Frontal cortex (tissue), 4 donors: ENCODE data around the gene ZBTB9. TPM values are rescaled to one million over a fixed set of nuclear protein-coding genes. Genes with fewer than 3 reads are reported as not detected.
A peak's percentile ranks its signal among the peaks of the same experiment; 100 is the strongest.

Experiments
- DNase-seq, 2 donors: peaks; one replicate each; pipeline ENCODE4 v3.0.0; 2012; ENCODE audit warnings: low spot score in 2 of 2
- FAIRE-seq: peaks from 2 replicates; lab custom pipeline; 2012; peaks lifted over from hg19 to GRCh38; lab: Jason Lieb, UNC
- total RNA-seq: library from RNA; depleted of rRNA; stranded (reverse); fragments of >200 nt; gene quantifications from one replicate; pipeline ENCODE4 v1.2.3, GENCODE V29; 2014
- donor health status: control.
- donor health status: control.
- donor health status: control.

Gene ZBTB9, protein sequence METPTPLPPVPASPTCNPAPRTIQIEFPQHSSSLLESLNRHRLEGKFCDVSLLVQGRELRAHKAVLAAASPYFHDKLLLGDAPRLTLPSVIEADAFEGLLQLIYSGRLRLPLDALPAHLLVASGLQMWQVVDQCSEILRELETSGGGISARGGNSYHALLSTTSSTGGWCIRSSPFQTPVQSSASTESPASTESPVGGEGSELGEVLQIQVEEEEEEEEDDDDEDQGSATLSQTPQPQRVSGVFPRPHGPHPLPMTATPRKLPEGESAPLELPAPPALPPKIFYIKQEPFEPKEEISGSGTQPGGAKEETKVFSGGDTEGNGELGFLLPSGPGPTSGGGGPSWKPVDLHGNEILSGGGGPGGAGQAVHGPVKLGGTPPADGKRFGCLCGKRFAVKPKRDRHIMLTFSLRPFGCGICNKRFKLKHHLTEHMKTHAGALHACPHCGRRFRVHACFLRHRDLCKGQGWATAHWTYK
- total RNA-seq: 9.0 TPM

DNA sequence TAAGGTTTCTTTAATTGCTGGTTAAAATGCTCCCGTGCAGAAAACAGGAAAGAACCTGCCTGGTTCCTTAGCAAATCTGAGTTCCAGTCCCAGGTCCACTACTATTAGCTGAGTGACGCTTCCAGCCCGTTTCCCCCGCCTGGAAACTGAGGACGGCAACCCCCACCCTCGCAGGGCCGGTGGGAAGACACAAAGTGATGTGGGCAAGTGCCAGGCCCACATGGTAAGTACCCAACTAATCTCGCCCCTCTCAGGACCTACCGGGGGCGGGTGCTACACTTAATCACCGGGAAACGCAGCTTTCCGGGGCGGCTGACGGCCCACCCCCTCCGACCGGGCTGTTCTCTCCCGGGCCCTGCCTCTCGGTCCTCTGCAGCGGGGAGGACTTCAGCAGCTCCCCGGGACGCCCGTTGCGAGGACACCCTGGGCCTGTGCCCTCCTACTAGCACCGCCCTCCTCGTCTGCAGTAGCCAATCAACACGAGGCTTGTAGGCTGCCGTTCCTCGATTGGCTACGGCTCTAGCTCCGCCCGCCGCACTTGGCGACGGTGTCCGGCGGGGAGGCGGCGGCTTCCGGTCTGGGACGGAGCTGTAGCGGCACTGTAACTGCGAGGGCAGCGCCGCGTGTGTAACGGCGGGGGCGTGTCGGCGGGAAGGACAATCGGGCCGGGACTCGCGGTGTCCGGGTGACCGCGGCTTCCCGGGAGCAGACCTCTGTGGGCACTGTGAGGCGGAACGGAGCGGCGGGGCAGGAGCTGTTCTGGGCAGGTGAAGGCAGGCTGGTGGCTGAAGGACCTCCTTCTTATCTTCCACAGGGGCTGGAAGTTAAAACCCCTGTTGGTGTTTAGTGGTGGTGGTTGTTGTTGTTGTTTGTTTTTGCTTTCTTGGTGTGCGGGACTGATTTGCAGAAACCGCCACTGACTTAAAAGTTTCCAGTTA lies at the start of gene ZBTB9:
ZBTB9 (plus strand) TSS at position 568 of the 938 bp plus-strand sequence. CDS start 525 bp downstream, outside the sequence.
- peak; percentile 88 for FAIRE-seq

DNA sequence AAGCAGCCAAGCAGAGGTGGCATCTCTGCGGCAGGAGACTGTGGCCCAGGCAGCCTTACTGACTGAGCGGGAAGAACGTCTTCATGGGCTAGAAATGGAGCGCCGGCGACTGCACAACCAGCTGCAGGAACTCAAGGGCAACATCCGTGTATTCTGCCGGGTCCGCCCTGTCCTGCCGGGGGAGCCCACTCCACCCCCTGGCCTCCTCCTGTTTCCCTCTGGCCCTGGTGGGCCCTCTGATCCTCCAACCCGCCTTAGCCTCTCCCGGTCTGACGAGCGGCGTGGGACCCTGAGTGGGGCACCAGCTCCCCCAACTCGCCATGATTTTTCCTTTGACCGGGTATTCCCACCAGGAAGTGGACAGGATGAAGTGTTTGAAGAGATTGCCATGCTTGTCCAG lies 49.5 kb upstream of the ZBTB9 start:
- no peak for FAIRE-seq

More for the DNA sequence above, at the start of gene ZBTB9:
- peak; percentile 98 to 99 for DNase-seq

DNA sequence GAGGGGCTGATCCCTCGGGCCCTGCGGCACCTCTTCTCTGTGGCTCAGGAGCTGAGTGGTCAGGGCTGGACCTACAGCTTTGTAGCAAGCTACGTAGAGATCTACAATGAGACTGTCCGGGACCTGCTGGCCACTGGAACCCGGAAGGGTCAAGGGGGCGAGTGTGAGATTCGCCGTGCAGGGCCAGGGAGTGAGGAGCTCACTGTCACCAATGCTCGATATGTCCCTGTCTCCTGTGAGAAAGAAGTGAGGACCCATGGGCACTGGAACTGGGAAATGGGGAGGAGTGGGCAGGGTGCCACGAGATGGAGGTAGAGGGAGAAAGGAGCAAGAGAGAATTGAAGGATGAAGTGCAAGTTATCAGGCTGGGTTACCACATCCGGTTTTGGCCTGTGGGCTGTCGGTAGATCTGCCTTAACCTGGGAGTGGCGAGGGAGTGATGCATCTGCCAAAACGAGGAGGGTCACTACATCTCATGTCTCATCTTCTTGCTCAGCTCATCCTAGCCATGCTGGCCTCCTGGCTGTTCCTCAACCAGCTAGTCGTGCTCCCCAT lies 48.9 kb upstream of the ZBTB9 start:
- DNase-seq: no peak
- no peak for FAIRE-seq

More for the DNA sequence above, 49.5 kb upstream of the ZBTB9 start:
- DNase-seq: no peak

DNA sequence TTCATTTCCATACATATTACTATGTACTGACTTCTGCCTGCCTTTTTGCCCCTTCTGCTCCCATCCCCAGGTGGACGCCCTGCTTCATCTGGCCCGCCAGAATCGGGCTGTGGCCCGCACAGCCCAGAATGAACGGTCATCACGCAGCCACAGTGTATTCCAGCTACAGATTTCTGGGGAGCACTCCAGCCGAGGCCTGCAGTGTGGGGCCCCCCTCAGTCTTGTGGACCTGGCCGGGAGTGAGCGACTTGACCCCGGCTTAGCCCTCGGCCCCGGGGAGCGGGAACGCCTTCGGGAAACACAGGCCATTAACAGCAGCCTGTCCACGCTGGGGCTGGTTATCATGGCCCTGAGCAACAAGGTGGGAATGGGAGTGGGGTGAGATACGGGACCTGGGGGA lies 48.2 kb upstream of the ZBTB9 start:
- DNase-seq (no peak), FAIRE-seq (no peak)

DNA sequence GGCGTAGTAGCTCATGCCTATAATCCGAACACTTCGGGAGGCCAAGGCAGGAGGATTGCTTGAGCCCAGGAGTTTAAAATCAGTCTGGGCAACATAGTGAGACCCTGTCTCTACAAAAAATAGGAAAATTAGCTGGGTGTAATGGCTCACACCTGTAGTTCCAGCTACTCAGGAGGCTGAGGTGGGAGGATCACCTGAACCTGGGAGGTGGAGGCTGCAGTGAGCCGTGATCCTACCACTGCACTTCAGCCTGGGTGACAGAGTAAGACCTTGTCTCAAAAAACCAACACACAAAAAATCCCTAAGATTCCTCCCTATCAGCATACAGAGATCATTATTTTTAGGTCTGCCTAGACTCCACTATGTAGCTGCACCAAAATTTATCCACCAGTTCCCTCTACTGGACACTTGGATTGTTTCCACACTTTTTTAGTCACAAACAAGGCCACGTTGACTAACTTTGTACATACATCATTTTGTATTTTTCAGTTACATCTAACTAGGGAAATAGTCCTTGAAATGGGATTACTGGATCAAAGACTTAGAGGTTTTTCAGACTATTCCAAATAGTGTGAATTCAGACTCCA lies 47.2 kb upstream of the ZBTB9 start:
- FAIRE-seq: no peak
- no peak for DNase-seq

DNA sequence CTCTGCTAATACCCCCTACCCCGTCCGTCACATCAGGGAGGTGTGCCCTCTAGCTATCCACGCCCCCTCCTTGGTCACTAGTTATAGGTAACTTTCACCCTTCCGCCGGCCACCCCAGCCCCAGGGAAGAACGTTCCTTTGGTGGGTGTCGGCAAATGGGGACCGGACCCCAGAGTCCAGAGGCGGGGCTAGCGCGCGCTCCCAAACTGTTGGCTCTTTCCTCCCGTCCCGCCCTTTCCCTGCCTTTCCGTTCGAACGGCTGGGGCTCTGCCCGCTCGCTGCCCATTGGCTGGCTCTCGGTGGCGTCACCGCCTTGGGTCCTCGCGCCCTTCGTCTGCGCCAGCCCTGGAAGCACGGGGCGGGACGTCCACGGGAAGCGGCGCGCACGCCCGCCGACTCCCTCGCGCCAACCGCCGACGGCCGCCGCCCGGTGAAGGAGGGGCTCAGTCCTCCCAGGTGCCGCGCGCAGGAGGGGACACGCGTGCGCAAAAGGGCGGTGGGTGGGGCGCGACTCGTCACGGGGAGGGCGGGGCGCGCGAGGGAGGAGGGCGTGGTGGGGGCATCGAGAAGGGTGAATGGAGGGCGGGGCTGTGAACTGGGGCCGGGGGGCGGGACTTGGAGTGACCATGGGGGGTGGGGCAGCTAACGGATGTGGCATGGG lies 44.2 kb upstream of the ZBTB9 start:
- DNase-seq (peak; percentile 99), FAIRE-seq (no peak)

DNA sequence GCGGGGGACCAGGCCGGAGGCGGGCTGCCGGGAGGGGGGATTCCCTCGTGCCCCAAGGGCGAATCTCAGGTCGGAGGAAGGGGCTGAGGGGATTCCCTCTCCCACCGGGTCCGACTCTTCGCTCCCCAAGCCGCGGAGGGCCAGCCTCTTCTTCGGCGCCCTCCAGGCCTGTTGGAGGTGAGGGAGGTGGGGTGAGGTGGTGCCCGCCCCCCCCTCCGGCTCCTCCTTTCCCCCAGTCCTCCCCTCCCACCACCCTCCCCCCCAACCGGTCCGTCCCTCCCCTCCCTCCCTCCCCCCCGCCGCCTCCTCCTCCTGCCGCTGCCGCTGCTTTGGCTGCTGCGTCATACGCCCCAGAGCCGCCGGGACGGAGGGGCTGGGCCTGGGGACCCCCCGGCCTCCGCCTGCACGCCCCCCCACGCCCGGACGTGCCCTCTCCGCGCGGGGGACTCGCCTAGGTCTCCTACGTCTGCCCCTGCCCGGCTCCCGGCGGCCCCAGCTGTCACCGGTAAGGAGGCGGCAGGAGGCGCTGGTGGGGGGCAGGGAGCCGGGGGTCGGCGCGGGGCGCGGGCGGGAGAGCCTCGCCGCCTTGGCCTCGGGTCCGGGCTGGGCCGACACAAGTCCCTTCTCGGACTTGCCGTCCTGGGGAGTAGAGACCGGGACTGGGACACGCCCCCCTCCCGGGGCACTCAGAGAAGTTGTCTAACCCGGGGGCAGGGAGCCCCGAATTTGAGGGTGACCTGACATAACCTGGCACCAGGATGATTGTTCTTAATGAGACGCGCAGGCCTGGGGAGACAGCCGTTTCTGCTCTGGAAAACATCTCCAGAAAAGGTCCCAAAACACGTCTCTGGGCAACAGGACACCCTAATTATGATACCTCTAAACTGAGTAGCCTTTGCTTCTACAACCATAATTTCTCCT lies 43.4 kb upstream of the ZBTB9 start, which contains the start of gene PHF1:
PHF1 (plus strand) TSS at position 304 of the 921 bp plus-strand sequence. CDS start 1,250 bp downstream, outside the sequence.
- DNase-seq: peak; percentile 86 to 88

DNA sequence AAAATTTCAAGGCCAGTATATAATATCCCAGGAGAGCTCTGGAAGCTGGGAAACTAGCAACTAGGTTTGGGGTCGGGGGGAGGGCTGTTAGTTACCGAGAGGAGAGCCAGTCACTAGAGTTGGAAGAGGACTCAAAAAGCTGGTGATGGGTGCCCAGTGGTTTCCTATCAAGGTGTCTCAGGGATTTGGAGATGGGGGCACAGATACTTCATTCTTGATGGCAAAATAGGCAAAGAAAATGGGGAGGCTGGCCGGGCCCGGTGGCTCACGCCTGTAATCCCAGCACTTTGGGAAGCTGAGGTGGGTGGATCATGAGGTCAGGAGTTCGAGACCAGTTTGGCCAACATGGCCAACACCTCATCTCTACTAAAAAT lies 42.8 kb upstream of the ZBTB9 start:
- DNase-seq (no peak), FAIRE-seq (no peak)

More for the DNA sequence above, 43.4 kb upstream of the ZBTB9 start, which contains the start of gene PHF1:
- no peak for FAIRE-seq

DNA sequence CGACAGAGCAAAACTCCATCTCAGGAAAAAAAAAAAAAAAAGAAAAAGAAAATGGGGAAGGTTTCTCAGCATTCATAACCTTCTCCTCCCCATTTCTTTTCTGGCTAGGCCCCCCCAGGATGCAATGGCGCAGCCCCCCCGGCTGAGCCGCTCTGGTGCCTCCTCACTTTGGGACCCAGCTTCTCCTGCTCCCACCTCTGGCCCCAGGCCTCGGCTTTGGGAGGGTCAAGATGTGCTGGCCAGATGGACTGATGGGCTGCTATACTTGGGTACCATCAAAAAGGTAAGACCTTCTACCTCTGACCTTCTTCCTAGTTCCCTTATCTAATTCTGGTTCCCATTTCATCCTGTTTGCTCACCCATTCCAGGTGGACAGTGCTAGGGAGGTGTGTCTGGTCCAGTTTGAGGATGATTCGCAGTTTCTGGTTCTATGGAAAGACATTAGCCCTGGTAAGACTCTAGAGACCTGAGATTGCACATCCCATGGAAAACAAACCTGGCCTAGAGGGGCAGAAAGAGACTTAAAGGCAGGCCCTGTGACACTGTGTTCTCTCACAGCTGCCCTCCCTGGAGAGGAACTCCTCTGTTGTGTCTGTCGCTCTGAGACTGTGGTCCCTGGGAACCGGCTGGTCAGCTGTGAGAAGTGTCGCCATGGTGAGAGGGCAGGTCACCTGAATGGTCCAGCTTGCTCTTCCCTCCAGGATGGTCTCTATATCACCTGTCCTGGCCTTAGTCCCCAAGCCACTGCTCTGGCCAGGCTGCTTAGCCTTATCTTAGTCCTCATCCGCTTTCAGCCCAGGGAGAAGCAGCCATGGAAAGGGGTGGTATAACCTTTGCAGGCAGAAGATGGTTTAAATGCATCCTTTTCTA lies 42.0 kb upstream of the ZBTB9 start:
- DNase-seq (no peak), FAIRE-seq (no peak)

DNA sequence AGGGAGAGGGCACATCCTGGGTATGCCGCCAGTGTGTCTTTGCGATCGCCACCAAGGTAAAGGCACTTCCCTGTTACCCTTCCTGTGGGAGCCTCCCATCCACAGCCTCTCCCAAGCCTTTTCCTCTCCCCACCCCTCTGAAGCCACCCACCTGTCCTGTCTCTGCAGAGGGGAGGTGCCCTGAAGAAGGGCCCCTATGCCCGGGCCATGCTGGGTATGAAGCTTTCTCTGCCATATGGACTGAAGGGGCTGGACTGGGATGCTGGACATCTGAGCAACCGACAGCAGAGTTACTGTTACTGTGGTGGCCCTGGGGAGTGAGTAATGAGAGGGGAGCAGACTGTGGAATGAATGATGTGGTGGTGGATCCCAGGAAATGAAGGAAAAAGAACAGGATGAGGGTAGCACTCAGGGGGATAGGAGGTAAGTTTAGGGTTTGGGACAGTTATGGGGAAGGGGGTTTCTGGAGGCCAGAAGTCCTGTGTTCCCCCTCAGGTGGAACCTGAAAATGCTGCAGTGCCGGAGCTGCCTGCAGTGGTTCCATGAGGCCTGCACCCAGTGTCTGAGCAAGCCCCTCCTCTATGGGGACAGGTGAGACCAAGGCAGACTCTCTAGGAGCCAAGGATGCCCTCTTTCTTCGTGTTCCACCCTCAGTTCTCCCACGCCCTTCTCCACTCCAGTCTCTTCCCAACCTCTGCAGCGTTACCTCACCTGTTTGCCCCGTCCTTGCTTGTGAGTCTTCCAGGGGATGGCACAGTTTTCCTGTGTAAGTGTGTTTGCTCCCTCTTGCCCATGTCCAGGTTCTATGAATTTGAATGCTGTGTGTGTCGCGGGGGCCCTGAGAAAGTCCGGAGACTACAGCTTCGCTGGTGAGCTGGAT lies 40.9 kb upstream of the ZBTB9 start:
- DNase-seq (no peak), FAIRE-seq (no peak)

DNA sequence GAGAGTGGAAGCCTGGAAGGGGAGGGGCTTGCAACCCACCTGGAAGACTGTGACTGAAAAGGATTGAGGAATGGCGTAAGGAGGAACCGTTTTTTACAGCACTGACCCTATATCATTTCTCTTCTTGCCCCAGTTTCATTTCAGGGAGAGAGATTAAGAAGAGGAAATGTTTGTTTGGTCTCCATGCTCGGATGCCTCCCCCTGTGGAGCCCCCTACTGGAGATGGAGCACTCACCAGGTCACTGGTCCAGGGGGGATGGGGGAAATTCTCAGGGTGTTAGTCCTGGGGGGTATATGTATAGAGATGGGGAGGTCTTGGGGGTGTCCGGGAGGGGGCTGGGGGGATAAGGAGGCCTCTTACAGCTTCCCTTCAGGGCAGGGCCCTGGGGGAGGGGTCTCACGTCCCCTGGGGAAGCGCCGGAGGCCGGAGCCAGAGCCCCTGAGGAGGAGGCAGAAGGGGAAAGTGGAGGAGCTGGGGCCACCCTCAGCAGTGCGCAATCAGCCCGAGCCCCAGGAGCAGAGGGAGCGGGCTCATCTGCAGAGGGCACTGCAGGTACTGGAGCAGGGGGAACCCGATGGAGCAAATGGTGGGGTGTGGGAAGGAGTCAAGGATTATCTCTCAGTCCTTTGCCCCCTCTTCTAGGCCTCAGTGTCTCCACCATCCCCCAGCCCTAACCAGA lies 39.6 kb upstream of the ZBTB9 start:
- FAIRE-seq: no peak
- DNase-seq: no peak

DNA sequence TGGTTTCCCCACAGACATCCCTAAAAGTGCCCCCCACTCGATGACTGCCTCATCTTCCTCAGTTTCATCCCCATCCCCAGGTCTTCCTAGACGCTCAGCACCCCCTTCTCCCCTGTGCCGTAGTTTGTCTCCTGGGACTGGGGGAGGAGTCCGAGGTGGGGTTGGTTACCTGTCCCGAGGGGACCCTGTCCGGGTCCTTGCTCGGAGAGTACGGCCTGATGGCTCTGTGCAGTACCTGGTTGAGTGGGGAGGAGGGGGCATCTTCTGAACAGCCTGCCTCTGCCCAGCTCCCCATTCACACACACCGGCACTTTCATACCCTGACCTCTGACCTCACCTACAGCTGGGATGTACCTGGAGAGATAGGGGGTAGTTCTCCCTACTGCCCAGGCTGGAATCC lies 38.5 kb upstream of the ZBTB9 start:
- no peak for DNase-seq
- no peak for FAIRE-seq

DNA sequence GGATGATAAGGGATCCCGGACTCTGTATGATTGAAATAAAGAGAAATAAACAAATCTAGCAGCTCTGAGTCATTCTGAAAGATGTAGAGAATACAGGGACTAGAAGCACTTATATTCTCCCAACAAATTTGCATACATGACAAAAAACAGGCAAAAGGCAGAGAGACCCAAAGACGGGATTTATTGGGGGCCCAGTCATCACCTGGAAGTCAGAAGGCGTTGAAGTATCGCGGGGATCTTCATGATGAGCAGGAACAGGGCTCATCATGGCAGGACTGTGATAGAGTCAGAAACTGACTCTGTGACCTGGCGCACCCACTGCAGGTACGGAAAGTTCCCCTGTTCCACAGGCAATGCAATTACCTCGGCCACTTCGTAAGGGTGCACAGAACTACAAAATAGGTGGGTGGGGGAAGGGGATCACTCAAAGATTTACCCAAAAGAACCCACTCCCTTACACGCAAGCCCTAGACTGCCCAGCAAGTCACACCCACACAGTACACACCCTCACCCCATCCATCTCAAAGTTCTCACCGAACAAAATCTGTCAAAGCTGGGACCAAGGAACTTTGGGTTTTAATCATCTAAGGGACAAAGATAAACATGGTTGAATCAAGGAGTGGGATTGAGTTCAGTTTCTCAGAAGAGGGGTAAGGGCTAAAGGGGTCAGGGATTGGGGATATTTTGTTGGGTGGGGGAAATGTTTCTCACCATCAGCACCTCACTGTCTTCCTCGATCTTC lies 37.8 kb upstream of the ZBTB9 start:
- no peak for FAIRE-seq

DNA sequence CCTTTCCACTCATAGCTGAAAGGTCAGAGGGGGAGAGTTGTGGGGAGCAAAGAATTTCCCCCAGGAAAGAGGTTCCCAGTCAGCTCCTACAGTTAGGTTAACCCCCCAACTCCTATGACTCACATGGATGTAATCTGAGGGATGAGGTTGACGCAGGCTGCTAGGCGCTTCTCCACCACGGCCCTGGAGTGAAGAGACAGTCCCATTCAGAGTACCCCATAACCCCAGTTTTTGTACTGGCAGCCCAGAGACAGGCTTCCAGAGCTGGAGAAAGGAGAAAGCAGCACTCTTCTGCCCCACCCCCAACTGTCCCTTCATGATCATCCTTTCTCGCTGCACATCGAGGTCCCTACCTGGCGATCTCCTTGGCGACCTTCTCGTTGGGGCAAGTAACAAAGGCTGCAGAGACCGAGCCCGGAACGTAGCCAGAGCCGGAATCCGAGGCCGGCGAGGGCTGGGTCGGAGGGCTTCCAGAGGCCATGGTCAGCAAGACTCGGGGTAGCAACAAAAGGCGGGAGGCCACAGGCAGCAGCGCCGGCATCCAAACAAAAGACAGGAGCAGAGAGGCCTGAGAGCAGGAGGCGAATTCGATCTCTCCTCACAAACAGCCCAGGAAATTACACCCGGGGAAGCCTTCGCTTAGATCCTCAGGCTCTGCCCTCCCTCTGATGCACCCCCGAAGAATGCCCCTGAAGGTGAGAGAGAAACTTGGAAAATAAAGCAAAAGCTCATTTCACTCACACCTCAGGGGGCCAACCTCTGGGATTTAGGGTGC lies 37.1 kb upstream of the ZBTB9 start:
- FAIRE-seq (no peak), DNase-seq (no peak)

More for the DNA sequence above, 37.8 kb upstream of the ZBTB9 start:
- DNase-seq: no peak
